GM12878 (cell line): Measurements from ENCODE around the gene EDA2R.

Experiments used
- CTCF ChIP-seq, 3 experiments: IDR thresholded peaks in 2 of 3; conservative IDR thresholded peaks in 1 of 3; 2 replicates each; pipeline ENCODE4 v1.5.1; 2011; ENCODE audit warnings: low read depth in 3 of 3, low read length in 3 of 3, mild to moderate bottlenecking in 3 of 3, control low read depth in 2 of 3, moderate library complexity in 2 of 3, inconsistent platforms in 1 of 3, mixed read lengths in 1 of 3; ENCODE audit not compliant: control insufficient read depth in 2 of 3, insufficient read depth in 1 of 3; ENCODE audit errors: extremely low read depth in 1 of 3
- ELK1 ChIP-seq: IDR thresholded peaks from 2 replicates; pipeline ENCODE4 v1.6.1; 2012; ENCODE audit warnings: low read depth, low read length, improper control_type of control experiment
- NFIC ChIP-seq: IDR thresholded peaks from 2 replicates; pipeline ENCODE4 v1.6.1; 2012; ENCODE audit warnings: low read depth, mild to moderate bottlenecking, inconsistent platforms, low read length, moderate library complexity
- PBX3 ChIP-seq: IDR thresholded peaks from 2 replicates; pipeline ENCODE4 v1.6.1; 2011; ENCODE audit warnings: mild to moderate bottlenecking, low read depth, low read length, moderate library complexity; ENCODE audit not compliant: insufficient replicate concordance
- POLR2A ChIP-seq: IDR thresholded peaks from 2 replicates; pipeline ENCODE4 v1.6.1; 2011; ENCODE audit warnings: low read depth, mild to moderate bottlenecking, low read length
- SIN3A ChIP-seq: IDR thresholded peaks from 2 replicates; pipeline ENCODE4 v1.6.1; 2012; ENCODE audit warnings: low read depth, low read length, improper control_type of control experiment
- SUZ12 ChIP-seq: fragments of 200-600 bp; sonication (generic); IDR thresholded peaks from one replicate; pipeline ENCODE4 v1.6.1; 2018; ENCODE audit warnings: antibody characterized with exemption, mild to moderate bottlenecking; ENCODE audit not compliant: unreplicated experiment
- ZZZ3 ChIP-seq: IDR thresholded peaks from 2 replicates; pipeline ENCODE4 v1.6.1; 2011; ENCODE audit warnings: low read depth; ENCODE audit not compliant: control insufficient read depth, insufficient read length
- TF ChIP-seq, protein P1 (sequence below): fragments of 150-350 bp; IDR thresholded peaks from 2 replicates; pipeline ENCODE4 v1.6.1; 2014; ENCODE audit warnings: mild to moderate bottlenecking, low read depth, low read length
- TF ChIP-seq, protein P2 (sequence below): IDR thresholded peaks from 2 replicates; pipeline ENCODE4 v1.6.1; 2012; ENCODE audit warnings: mild to moderate bottlenecking, low read depth, low read length

GRCh38 chrX:66553973-66554372, 84.9 kb downstream of the EDA2R start:
- no peak for TF ChIP-seq ELK1
- TF ChIP-seq, protein P1, sequence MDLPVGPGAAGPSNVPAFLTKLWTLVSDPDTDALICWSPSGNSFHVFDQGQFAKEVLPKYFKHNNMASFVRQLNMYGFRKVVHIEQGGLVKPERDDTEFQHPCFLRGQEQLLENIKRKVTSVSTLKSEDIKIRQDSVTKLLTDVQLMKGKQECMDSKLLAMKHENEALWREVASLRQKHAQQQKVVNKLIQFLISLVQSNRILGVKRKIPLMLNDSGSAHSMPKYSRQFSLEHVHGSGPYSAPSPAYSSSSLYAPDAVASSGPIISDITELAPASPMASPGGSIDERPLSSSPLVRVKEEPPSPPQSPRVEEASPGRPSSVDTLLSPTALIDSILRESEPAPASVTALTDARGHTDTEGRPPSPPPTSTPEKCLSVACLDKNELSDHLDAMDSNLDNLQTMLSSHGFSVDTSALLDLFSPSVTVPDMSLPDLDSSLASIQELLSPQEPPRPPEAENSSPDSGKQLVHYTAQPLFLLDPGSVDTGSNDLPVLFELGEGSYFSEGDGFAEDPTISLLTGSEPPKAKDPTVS: no peak
- no peak for TF ChIP-seq SIN3A
- no peak for TF ChIP-seq CTCF (IDR thresholded peaks at IDR 0.05 in 2 of 3, conservative IDR thresholded peaks at IDR 0.05 in 1 of 3; ENCODE audit: control insufficient read depth in 2 of 3, extremely low read depth in 1 of 3, insufficient read depth in 1 of 3, low read depth in 3 of 3, low read length in 3 of 3)
- TF ChIP-seq ZZZ3: no peak
- TF ChIP-seq, protein P2, sequence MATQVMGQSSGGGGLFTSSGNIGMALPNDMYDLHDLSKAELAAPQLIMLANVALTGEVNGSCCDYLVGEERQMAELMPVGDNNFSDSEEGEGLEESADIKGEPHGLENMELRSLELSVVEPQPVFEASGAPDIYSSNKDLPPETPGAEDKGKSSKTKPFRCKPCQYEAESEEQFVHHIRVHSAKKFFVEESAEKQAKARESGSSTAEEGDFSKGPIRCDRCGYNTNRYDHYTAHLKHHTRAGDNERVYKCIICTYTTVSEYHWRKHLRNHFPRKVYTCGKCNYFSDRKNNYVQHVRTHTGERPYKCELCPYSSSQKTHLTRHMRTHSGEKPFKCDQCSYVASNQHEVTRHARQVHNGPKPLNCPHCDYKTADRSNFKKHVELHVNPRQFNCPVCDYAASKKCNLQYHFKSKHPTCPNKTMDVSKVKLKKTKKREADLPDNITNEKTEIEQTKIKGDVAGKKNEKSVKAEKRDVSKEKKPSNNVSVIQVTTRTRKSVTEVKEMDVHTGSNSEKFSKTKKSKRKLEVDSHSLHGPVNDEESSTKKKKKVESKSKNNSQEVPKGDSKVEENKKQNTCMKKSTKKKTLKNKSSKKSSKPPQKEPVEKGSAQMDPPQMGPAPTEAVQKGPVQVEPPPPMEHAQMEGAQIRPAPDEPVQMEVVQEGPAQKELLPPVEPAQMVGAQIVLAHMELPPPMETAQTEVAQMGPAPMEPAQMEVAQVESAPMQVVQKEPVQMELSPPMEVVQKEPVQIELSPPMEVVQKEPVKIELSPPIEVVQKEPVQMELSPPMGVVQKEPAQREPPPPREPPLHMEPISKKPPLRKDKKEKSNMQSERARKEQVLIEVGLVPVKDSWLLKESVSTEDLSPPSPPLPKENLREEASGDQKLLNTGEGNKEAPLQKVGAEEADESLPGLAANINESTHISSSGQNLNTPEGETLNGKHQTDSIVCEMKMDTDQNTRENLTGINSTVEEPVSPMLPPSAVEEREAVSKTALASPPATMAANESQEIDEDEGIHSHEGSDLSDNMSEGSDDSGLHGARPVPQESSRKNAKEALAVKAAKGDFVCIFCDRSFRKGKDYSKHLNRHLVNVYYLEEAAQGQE: no peak
- TF ChIP-seq NFIC: no peak
- no peak for TF ChIP-seq PBX3
- TF ChIP-seq POLR2A: no peak
- TF ChIP-seq SUZ12: no peak
